HUES6 (cell line): ENCODE data around the gene ZBTB22.
"Not testable (repeated sequence)": the region's sequence is repeated elsewhere in the genome, so short reads cannot be mapped to it uniquely, and the experiment has no call there.

Experiments
- H3K27ac ChIP-seq: 2 replicates; pipeline ENCODE4 v1.7.0; 2013; ENCODE audit warnings: low read depth, mild to moderate bottlenecking, low read length, inconsistent platforms
- H3K27me3 ChIP-seq: 2 replicates; pipeline ENCODE4 v1.6.1; 2013; ENCODE audit warnings: low read length; ENCODE audit not compliant: control insufficient read depth, insufficient read depth
- H3K36me3 ChIP-seq: 2 replicates; pipeline ENCODE4 v1.6.1; 2013; ENCODE audit warnings: low read length; ENCODE audit not compliant: control insufficient read depth, insufficient read depth
- H3K4me1 ChIP-seq: 2 replicates; pipeline ENCODE4 v1.6.1; 2013; ENCODE audit warnings: low read length; ENCODE audit not compliant: control insufficient read depth, insufficient read depth
- H3K4me3 ChIP-seq: 2 replicates; pipeline ENCODE4 v1.5.1; 2013; ENCODE audit warnings: low read depth, low read length
- H3K9ac ChIP-seq: one replicate; pipeline ENCODE4 v1.6.1; 2013; ENCODE audit warnings: mild to moderate bottlenecking, low read length
- H3K9me3 ChIP-seq: 2 replicates; pipeline ENCODE4 v1.6.1; 2013; ENCODE audit warnings: low read depth, low read length; ENCODE audit not compliant: control insufficient read depth, insufficient read depth

Gene ZBTB22

DNA sequence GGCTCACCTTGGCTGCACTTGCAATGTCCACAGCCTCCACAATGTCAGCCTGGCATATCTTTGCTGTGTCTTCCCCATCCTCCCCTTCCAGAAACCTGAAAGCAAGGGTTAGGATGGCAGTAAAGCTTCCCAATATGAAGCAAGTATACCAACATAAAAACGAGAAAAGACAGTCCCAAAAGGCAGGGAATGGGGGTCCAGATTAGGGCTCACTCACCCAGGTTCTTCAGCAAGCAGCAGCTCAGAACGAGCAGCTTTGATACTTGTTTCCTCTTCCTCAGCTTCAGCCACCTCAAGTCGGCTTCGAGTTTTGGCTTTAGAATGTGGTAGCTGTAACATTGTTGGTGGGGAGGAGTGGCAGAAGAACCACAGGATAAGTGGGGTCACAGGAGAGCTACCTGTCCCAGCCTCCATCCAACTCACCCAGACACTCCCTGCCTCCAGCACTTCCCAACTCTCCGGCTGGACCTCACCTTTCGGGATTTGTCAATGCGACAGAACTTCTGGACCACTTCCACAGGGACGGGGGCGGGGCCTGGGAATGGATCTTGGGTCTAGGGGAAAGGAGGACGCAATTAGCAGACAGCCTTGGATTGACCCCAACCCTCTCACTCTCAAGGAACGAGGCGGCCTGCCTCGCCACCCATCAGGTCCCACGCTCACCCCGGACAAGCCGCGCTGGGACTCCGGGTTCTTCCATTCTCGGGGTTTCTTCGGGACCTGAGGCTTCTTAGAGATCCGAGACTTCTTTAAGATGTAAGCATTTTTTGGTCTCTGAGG, 29.2 kb downstream of the ZBTB22 start:
- Histone ChIP-seq H3K27ac (no peak overlapping the region), H3K4me1 (peaks cover 11% of the 10 kb centered on the region), H3K9me3 (no peaks in the 10 kb centered on the region), H3K4me3 (peak overlapping the region; percentile 91), H3K27me3 (no peaks in the 10 kb centered on the region), H3K9ac (peak overlapping the region; percentile 87), H3K36me3 (peaks cover 60% of the 10 kb centered on the region)

DNA sequence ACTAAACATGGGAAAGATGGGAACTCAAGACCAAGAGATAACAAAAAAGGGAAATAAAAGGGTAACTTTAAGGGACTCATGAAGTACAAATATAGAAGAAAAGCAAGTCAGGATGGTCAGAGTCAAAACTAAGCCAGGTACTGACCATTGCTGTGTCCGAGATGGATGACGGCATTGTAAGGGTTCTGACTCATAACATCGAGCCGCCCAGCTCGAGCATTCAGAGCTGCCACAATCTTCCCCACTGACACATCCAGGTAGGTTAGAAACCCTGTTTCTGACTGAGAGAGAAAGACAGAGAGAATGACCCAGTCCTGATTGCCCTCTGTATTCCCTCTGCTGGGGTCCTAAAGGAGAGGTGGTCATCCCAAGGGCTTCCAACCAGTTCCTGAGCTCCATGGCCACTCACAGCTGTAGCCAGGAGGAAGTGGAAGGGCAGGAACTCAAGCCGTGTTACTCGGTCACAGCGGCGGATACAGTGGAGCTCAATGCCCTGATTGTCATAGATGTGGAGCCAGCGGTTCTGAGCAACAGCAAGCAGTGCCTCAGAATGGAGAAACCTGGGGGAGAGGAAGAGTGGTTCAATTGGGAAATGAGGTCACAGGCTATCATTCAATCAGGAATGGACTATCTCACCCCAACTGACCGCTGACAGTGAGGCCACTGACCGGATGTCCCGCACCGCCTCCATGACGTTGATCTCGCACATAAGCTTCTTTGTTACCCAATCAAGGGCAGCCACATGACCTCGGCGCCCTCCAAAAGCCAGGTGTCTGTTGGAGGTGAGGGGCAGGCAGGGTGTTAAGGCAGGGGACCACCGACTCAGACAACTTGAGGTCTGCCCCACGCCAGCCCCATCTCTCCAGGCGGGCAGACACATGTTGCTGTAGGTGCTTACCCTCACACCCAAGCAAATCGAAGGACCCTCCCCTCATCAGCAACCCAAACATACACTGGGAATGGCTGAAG, 30.3 kb downstream of the ZBTB22 start:
- H3K27me3 ChIP-seq = no peaks in the 10 kb centered on the region
- H3K4me3 ChIP-seq = no peak overlapping the region
- H3K9ac ChIP-seq = no peak overlapping the region
- H3K9me3 ChIP-seq = no peaks in the 10 kb centered on the region
- H3K36me3 ChIP-seq = peaks cover 56% of the 10 kb centered on the region
- H3K4me1 ChIP-seq = peaks cover 11% of the 10 kb centered on the region
- no peak overlapping the region for H3K27ac ChIP-seq

DNA sequence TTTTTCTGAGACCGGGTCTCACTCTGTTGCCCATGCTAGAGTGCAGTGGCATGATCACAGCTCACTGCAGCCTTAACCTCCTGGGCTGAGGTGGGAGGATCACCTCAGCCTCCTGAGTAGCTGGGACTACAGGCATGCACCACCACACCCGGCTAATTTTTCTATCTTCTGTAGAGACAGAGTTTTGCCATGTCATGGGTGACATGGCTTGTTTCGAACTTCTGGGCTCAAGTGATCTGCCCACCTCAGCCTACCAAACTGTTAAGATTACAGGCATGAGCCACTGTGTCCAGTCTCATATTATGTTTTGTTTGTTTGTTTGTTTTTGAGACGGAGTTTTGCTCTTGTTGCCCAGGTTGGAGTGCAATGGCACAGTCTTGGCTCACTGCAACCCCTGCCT, 32.3 kb downstream of the ZBTB22 start:
- H3K36me3 ChIP-seq = peaks cover 59% of the 10 kb centered on the region
- not testable (repeated sequence) for H3K27ac ChIP-seq, H3K9ac ChIP-seq, H3K27me3 ChIP-seq, H3K4me3 ChIP-seq, H3K4me1 ChIP-seq, H3K9me3 ChIP-seq

DNA sequence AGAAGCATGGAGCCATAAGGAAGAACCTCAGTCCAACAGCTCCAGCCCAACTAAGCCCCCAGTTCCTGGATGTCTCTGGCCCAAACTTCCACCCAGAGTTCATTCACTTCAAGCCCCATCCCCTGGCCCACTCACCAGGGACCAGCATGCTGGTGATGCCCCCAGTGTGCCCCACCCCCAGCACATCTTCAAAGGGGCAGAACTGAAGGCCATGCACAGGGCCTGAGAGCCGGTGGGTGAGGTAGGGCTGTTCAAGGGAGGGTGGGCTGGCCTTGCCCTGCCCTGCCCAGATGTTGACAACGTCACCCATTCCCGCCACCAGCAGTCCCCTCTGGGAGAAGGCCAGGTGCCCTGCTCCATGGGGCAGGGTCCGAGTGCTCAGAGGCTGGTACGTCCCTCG, 37.0 kb downstream of the ZBTB22 start:
- Histone ChIP-seq H3K27ac (no peak overlapping the region), H3K27me3 (no peaks in the 10 kb centered on the region), H3K9me3 (no peaks in the 10 kb centered on the region), H3K9ac (no peak overlapping the region), H3K36me3 (peaks cover 72% of the 10 kb centered on the region), H3K4me3 (no peak overlapping the region), H3K4me1 (peaks cover 9% of the 10 kb centered on the region; the same call in 1 of the 2 replicates)

DNA sequence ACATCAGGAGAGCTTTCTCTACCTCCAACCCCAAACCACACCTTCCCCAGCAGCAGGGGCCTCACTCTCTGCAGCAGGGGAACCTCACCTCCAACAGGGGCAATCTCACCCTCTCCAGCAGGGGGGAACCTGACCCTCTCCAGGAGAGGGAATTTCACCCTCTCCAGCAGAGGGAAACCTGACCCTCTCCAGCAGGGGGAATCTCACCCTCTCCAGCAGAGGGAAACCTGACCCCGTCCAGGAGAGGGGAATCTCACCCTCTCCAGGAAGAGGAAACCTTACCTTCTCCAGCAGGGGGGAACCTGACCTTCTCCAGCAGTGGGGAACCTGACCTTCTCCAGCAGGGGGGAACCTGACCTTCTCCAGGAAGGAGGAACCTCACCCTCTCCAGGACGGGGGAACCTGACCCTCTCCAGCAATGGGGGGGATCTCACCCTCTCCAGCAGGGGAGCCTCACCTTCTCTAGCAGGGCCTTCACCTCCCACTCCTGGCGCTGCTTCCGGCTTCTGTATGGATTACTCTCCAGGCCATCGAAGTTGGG, 37.5 kb downstream of the ZBTB22 start:
- Histone ChIP-seq H3K9me3 (no peaks in the 10 kb centered on the region), H3K9ac (no peak overlapping the region), H3K4me1 (peaks cover 9% of the 10 kb centered on the region; the same call in 1 of the 2 replicates), H3K27ac (no peak overlapping the region), H3K27me3 (no peaks in the 10 kb centered on the region), H3K4me3 (no peak overlapping the region), H3K36me3 (peaks cover 77% of the 10 kb centered on the region)

DNA sequence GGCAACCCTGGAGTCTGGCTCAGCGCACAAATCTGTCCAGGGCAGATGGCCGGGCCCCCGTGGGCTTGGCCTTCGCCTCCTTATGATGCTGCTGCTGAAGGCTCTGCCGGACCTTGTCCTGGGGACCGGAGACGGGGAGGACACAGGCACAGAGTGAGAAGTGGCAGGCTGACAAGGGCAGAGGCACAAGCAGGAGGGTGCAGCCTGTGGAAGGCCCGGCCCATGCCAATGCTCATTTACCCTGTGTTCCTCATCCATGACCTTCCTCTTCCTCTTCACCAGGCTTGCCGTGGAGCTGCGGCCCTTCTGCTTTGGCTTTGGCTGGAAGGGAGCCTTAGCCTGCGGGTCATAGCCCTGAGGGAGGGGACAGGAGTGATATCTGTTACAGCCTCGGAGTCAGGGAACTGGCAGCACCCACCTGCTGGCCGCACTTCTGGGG, 38.3 kb downstream of the ZBTB22 start:
- Histone ChIP-seq H3K27ac (no peak overlapping the region), H3K27me3 (no peaks in the 10 kb centered on the region), H3K9me3 (no peaks in the 10 kb centered on the region), H3K36me3 (peaks cover 78% of the 10 kb centered on the region), H3K4me1 (peaks cover 17% of the 10 kb centered on the region; the same call in 1 of the 2 replicates), H3K4me3 (no peak overlapping the region), H3K9ac (no peak overlapping the region)

DNA sequence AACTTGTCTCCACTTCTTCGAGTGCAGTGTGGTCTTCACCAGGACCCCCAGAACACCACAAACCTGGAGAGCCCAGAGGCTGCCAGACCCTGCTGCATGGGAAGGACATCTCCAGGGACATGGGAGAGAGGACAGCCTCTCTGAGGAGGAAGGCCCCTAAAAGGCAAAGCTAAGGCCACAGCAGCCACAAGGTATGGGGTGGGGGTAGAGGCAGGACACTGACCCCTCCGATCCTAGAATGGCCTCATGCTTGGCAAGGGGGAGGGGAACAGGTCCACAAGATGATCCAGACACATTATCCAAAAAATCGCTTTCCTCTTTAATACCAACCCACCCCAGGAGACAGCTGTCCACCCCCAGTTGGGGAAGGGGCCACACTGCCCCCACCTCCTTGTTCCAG, 38.7 kb downstream of the ZBTB22 start:
- peaks cover 80% of the 10 kb centered on the region for H3K36me3 ChIP-seq

DNA sequence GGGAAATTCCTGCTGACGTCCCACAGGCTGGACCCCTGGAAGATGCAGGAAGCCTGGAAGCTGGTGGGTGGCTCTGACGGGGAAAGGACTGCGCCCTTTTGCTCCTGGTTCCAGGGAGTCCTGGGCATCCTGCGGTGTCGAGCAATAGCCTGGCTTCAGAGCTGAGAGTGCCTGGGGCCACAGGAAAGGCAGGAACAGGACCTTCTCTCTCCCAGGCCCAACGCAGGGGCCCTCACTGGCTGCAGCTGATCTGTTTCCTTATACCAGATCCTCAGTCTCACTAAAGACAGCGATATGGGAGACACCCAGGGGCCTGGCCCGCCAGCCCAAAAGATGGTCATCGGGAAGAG, 39.2 kb downstream of the ZBTB22 start:
- Histone ChIP-seq H3K4me1 (peaks cover 20% of the 10 kb centered on the region; the same call in 1 of the 2 replicates), H3K9me3 (no peaks in the 10 kb centered on the region), H3K27ac (no peak overlapping the region), H3K4me3 (peak overlapping the region; percentile 88; the same call in 1 of the 2 replicates), H3K9ac (peak overlapping the region; percentile 93), H3K36me3 (peaks cover 80% of the 10 kb centered on the region), H3K27me3 (no peaks in the 10 kb centered on the region)

More for the DNA sequence above, 38.7 kb downstream of the ZBTB22 start:
- peaks cover 20% of the 10 kb centered on the region; the same call in 1 of the 2 replicates for H3K4me1 ChIP-seq
- H3K4me3 ChIP-seq = no peak overlapping the region
- no peak overlapping the region for H3K27ac ChIP-seq
- H3K9ac ChIP-seq = no peak overlapping the region
- no peaks in the 10 kb centered on the region for H3K27me3 ChIP-seq
- H3K9me3 ChIP-seq = no peaks in the 10 kb centered on the region

DNA sequence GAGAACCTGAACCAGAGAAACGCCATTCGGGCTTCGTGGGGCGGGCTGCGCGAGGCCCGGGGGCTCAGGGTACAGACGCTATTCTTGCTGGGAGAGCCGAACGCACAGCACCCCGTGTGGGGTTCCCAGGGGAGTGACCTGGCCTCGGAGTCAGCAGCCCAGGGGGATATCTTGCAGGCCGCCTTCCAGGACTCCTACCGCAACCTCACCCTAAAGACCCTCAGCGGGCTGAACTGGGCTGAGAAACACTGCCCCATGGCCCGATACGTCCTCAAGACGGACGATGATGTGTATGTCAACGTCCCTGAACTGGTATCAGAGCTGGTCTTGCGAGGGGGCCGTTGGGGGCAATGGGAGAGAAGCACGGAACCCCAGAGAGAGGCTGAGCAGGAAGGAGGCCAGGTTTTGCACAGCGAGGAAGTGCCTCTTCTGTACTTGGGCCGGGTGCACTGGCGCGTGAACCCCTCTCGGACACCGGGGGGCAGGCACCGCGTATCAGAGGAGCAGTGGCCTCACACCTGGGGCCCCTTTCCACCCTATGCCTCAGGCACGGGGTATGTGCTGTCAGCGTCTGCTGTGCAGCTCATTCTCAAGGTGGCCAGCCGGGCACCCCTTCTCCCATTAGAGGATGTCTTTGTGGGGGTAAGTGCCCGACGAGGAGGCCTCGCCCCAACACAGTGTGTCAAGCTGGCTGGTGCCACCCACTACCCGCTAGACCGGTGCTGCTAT, 39.7 kb downstream of the ZBTB22 start:
- H3K4me3 ChIP-seq = peak overlapping the region; percentile 88

DNA sequence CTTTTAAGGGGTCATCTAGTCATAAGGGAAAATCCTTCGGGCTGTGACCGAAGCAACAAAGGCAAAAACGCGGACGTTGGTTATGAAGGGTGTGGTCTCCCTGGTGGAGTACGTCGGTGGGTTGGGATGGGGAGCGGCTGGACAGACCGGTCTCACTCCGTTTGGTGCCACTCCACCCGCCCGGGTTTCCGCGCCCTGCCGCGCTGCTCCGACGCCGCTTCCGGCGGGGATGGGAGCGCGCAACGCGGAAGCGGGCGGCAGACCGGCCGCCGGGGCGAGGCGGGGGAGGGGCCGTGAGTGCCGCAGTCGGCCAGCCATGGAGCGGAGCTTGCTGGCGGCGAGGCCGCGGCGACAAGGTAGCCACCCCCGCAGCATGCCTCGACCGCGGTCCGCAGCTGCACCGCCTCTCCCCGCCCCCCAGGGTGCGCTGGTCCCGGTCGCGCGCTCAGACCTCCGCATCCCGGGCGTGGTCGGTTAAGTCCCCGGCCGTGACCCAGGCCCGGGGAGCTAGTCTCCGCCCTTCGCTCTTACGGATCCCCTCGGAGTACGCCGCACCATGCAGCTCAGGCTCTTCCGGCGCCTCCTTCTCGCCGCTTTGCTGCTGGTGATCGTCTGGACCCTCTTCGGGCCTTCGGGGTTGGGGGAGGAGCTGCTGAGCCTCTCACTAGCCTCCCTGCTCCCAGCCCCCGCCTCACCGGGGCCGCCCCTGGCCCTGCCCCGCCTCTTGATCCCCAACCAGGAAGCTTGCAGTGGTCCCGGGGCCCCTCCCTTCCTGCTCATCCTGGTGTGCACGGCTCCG, 40.5 kb downstream of the ZBTB22 start, which contains the start of gene B3GALT4:
Gene B3GALT4 (plus strand): TSS at position 260 of the 799 bp plus-strand sequence. CDS start 297 bp downstream, at position 557.
- peak within 1 kb of the TSS; percentile 88 for H3K4me3 ChIP-seq

More for the DNA sequence above, 39.7 kb downstream of the ZBTB22 start:
- peaks cover 20% of the 10 kb centered on the region; the same call in 1 of the 2 replicates for H3K4me1 ChIP-seq
- no peaks in the 10 kb centered on the region for H3K27me3 ChIP-seq
- H3K9me3 ChIP-seq = no peaks in the 10 kb centered on the region
- peak overlapping the region; percentile 86 for H3K27ac ChIP-seq
- H3K36me3 ChIP-seq = peaks cover 83% of the 10 kb centered on the region
- H3K9ac ChIP-seq = peak overlapping the region; percentile 93

More for the DNA sequence above, 40.5 kb downstream of the ZBTB22 start, which contains the start of gene B3GALT4:
- Histone ChIP-seq H3K4me1 (peaks cover 20% of the 10 kb centered on the region; the same call in 1 of the 2 replicates), H3K27me3 (no peaks in the 10 kb centered on the region), H3K36me3 (peaks cover 83% of the 10 kb centered on the region), H3K9me3 (no peaks in the 10 kb centered on the region), H3K27ac (peak within 1 kb of the TSS; percentile 86), H3K9ac (peak within 1 kb of the TSS; percentile 93)
